NCI-H2196 treated with DMSO at 0.1 percent for 48 hours (cell line): Measurements from ENCODE around the gene OLFM2.

Experiments
- DNase-seq: peaks from one replicate; lab custom pipeline; 2025; ENCODE audit not compliant: unreplicated experiment; lab: John Stamatoyannopoulos, UW

OLFM2 gene

GRCh38 chr19:9910625-9911024 lies 25.7 kb downstream of the OLFM2 start:
- no peak for DNase-seq

GRCh38 chr19:9909251-9909650 lies 27.1 kb downstream of the OLFM2 start:
- no peak for DNase-seq

GRCh38 chr19:9906475-9907087 lies 29.7 kb downstream of the OLFM2 start:
- DNase-seq, result no peak

GRCh38 chr19:9903336-9903735 lies 33.0 kb downstream of the OLFM2 start:
- DNase-seq, result no peak

- no peak for DNase-seq
Observed at GRCh38 chr19:9901642-9902041, 34.7 kb downstream of the OLFM2 start.

- DNase-seq, result no peak
Observed at GRCh38 chr19:9901020-9901419, 35.3 kb downstream of the OLFM2 start.

GRCh38 chr19:9891609-9892373 lies 44.5 kb downstream of the OLFM2 start:
- no peak for DNase-seq

GRCh38 chr19:9885077-9885552 lies 51.2 kb downstream of the OLFM2 start:
- DNase-seq, result no peak

- DNase-seq, result no peak
Observed at GRCh38 chr19:9883764-9884163, 52.6 kb downstream of the OLFM2 start.

GRCh38 chr19:9883231-9883758 lies 53.0 kb downstream of the OLFM2 start:
- DNase-seq, result peak; percentile 58

- no peak for DNase-seq
Observed at GRCh38 chr19:9881720-9882119, 54.6 kb downstream of the OLFM2 start.

- DNase-seq, result no peak
Observed at GRCh38 chr19:9878511-9879196, 57.7 kb downstream of the OLFM2 start.

GRCh38 chr19:9877780-9878510 lies 58.4 kb downstream of the OLFM2 start:
- DNase-seq, result no peak

- no peak for DNase-seq
Observed at GRCh38 chr19:9875796-9876195, 60.5 kb downstream of the OLFM2 start.

- DNase-seq, result no peak
Observed at GRCh38 chr19:9875031-9875627, 61.2 kb downstream of the OLFM2 start.

GRCh38 chr19:9872618-9873242 lies 63.6 kb downstream of the OLFM2 start:
- DNase-seq, result no peak

GRCh38 chr19:9871626-9872338 lies 64.5 kb downstream of the OLFM2 start:
- DNase-seq, result no peak

- no peak for DNase-seq
Observed at GRCh38 chr19:9868983-9869617, 67.2 kb downstream of the OLFM2 start.
